ENCODE results near the gene ETS2.

The ETS2 gene

DNA sequence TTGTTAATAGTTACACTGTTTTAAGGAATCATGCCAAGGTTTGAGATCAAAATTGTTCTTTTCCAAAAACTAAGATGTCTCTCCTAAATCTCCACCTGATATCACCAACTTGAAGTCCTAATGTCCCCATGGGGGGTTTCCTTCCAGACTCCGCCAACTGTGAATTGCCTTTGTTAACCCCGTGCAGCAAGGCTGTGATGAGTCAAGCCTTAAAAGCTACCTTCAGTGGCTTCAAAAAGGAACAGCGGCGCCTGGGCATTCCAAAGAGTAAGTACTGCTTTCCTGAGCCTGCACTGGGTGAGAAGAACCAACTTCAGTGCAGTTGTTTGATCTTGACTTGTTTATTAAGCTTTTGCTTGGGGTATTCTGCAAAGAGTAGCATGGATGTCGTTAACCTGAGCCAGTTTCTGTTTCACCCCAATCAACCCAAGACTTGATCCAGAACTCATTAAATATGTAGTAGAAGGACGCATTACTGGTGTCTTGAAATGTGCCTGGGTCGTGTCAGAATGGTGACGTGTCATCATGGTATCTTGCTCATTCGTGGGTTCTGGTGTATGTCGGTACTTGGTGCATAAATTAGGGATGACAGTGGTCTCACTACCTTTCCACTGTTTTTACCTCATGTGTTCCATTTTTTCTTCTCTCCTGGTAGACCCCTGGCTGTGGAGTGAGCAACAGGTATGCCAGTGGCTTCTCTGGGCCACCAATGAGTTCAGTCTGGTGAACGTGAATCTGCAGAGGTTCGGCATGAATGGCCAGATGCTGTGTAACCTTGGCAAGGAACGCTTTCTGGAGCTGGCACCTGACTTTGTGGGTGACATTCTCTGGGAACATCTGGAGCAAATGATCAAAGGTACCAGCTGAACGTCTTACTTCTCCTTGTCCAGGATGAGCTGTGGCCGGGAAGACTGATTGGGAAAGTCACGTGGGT, 8.7 kb downstream of the ETS2 start:
- no peak for DNase-seq (ENCODE audit: low read depth)
- TF ChIP-seq, protein P1, sequence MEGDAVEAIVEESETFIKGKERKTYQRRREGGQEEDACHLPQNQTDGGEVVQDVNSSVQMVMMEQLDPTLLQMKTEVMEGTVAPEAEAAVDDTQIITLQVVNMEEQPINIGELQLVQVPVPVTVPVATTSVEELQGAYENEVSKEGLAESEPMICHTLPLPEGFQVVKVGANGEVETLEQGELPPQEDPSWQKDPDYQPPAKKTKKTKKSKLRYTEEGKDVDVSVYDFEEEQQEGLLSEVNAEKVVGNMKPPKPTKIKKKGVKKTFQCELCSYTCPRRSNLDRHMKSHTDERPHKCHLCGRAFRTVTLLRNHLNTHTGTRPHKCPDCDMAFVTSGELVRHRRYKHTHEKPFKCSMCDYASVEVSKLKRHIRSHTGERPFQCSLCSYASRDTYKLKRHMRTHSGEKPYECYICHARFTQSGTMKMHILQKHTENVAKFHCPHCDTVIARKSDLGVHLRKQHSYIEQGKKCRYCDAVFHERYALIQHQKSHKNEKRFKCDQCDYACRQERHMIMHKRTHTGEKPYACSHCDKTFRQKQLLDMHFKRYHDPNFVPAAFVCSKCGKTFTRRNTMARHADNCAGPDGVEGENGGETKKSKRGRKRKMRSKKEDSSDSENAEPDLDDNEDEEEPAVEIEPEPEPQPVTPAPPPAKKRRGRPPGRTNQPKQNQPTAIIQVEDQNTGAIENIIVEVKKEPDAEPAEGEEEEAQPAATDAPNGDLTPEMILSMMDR (IDR thresholded peaks at IDR 0.05; ENCODE audit: control insufficient read depth, insufficient read depth, low read depth, low read length, missing control alignments): no peak
- no peak overlapping the region for H3K4me3 ChIP-seq (ENCODE audit: control insufficient read depth, low read depth, low read length)

DNA sequence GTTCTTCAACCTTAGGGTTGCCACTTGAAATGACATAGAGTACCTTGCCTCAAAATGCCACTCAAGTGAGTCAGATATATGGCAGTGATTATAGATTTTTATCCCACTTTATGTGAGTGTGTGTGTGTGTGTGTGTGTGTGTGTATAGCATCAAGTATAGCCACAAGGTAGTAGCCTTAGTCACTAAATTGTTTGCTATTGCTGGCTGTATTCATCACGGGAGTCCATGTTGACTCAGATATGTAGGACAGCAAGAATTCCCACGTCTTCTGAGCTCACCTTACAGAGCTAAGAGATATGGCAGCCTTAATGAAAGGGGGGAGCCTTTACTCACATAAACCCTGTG, 9.3 kb downstream of the ETS2 start:
- TF ChIP-seq, protein P1 (IDR thresholded peaks at IDR 0.05; ENCODE audit: control insufficient read depth, insufficient read depth, low read depth, low read length, missing control alignments): no peak
- DNase-seq (ENCODE audit: low read depth): no peak
- no peak overlapping the region for H3K4me3 ChIP-seq (ENCODE audit: control insufficient read depth, low read depth, low read length)

- DNase-seq (ENCODE audit: low read depth): no peak
- TF ChIP-seq, protein P1 (IDR thresholded peaks at IDR 0.05; ENCODE audit: control insufficient read depth, insufficient read depth, low read depth, low read length, missing control alignments): no peak
- no peak overlapping the region for H3K4me3 ChIP-seq (ENCODE audit: control insufficient read depth, low read depth, low read length)
These were observed 10.8 kb downstream of the ETS2 start for GRCh38 chr21:38816400-38816977.

- TF ChIP-seq, protein P1 (IDR thresholded peaks at IDR 0.05; ENCODE audit: control insufficient read depth, insufficient read depth, low read depth, low read length, missing control alignments): no peak
- H3K4me3 ChIP-seq (ENCODE audit: control insufficient read depth, low read depth, low read length): no peak overlapping the region
- DNase-seq (ENCODE audit: low read depth): no peak
These were observed 11.9 kb downstream of the ETS2 start for GRCh38 chr21:38817371-38818324.

GRCh38 chr21:38818325-38818723, 12.6 kb downstream of the ETS2 start:
- H3K4me3 ChIP-seq (ENCODE audit: control insufficient read depth, low read depth, low read length): no peak overlapping the region
- DNase-seq (ENCODE audit: low read depth): no peak
- TF ChIP-seq, protein P1 (IDR thresholded peaks at IDR 0.05; ENCODE audit: control insufficient read depth, insufficient read depth, low read depth, low read length, missing control alignments): no peak

- DNase-seq (ENCODE audit: low read depth): no peak
- H3K4me3 ChIP-seq (ENCODE audit: control insufficient read depth, low read depth, low read length): no peak overlapping the region
- TF ChIP-seq, protein P1 (IDR thresholded peaks at IDR 0.05; ENCODE audit: control insufficient read depth, insufficient read depth, low read depth, low read length, missing control alignments): no peak
These were observed 13.5 kb downstream of the ETS2 start for GRCh38 chr21:38819051-38819718.

Data from AG09309 (cell line).